ENCODE results near the gene SIX2.
"Not testable (repeated sequence)": the region's sequence is repeated elsewhere in the genome, so short reads cannot be mapped to it uniquely, and the experiment has no call there.

SIX2 gene

DNA sequence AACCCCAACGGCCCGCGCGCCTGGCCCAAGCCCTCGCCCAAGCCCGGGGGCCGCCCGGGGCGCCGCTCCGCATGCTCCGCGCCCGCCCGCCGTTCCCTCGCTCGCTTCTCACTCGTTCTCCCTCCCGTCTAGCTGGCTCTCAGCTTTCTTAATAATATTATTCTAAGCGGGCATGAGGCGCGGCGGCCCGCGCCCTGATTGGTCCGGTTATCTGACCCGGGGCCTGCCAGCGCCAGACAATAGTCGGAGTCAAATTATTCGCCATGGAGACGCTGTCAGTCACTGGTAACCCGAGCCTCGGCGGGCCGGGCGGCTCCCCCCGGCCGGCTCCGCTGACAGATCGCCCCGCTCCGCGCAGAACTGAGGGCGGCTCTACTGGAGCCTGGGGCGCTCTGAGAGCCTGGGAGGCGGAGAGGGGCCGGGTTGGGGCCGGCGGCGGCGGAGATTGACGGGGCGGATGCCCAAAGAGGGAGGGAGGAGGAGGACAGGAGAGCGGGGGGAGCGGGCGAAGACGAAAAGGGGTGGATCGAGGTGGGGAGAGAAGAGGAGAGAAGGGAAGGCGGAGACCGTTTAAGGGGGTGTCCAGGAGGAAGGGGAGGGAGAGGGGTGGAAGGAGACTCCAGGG lies at the start of gene SIX2:
Gene SIX2, minus strand, starts transcription at position 150 of the 625 bp plus-strand sequence. CDS start 342 bp downstream, outside the sequence.
- no peak for DNase-seq (ENCODE audit: low read depth in 2 of 2)

DNA sequence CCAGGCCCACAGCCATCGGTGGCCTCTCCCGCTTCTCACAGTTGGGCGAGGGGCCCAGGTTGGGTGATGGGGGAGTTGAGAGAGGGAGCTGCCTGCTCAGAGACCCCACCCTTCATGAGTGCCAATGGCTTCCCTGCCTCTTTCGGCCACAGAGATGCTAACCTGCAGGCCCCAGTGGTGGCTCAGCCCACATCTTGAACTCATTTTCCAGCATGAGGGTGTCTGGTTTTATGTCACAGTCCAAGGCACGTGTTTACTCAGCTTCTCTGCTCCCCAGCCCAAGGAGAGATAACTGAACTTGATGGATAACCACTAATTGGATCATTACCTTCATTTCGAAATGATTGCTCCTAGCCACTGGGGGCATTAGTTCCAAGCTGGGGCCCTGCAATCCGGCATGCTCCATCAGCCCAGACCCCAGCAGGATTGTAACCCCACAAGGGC lies 45.9 kb upstream of the SIX2 start:
- DNase-seq (ENCODE audit: low read depth in 2 of 2) = no peak

DNA sequence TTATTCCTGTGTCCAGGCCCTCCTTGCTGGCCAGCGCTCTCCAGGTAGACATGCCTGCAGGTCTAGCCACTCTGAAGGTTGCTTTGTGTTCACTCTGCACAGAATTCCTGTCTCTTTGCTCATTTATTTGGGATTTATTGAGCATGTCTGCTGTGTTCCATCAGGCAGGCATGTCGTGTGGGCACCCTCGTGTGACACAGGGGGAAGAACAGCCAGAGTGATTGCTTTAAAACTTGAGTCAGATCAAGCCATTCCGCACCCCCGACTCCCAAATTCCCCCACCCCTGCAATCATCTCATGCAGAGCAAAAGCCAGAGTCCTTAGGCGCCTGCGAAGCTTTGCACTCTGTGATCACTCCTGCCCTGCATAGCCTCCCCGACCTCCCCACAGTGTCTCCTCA lies 44.7 kb upstream of the SIX2 start:
- no peak for DNase-seq (ENCODE audit: low read depth in 2 of 2)

DNA sequence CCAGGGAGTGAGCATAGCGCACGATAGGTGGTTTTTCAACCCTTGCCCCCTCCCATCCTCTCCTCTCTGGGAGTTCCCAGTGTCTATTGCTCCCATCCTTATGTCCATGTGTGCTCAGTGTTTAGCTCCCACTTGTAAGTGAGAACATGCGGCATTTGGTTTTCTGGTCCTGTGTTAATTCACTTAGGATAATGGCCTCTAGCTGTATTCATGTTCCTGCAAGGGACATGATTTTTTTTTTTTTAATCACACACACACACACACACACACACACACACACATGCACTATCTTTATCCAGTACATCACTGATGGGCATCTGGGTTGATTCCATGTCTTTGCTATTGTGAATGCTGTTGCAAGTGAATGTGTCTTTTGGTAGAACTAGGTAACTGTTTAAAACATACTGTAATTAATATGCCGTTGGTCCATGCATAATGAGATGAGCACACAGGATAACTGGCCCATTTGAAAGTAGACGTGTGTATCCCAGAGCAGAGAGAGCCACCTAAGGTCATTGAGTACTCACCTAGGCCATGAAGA lies 43.2 kb upstream of the SIX2 start:
- no peak for DNase-seq (ENCODE audit: low read depth in 2 of 2)

DNA sequence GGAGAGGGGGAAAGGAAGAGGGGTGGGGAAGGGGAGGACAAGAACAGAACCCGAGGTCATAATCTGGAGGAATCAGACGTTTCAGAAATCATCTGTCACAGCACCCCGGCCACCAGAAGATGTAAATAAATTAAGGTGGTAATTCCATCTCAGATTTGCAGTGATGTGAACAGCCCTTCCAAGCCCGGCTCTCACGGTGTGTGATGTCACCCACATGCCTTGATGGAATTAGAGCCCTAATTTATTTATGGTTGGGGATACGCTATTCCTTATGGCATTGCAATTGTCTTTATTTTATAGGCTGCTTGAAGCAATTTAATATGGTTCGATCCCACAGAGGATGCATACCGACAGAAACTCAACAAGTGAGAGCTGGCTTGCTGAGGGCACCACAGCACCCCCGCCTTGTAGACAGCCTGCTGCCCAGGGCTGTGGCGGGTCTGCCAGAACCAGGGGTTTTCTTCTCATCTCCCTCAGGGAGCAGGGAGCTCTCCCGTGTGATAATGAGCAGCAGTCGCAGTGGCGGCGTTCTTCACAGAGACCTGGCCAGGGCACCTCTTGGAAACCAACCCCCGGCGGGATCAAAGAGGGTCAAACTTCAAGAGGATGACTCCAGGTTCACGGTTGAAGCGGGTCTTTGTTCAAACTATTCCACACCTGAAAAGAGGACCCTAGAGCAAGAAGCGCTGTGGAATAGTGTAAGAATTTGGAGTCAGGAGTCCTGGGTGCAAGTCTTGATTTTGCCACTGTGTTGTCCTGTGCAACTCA lies 40.5 kb upstream of the SIX2 start:
- DNase-seq (ENCODE audit: low read depth in 2 of 2) = no peak

DNA sequence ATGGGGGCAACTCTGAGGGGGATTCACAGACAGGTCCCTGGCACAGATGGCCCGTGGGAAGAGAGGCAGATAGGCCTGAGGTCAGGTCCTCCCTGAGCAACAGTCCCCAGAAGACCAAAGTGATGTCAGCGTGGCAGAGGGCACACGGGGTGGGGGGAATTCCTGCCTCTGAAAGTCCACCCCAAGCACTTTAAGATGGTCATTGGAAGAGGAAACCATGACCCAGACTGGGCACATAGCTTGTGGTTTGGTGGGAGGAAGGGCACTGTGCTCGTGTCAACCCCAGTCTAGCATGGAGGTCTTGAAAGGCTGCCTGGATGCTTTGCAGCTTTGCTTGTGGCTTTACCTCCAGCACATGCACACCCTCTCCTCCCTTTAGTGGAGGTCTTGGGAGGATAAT lies 38.0 kb upstream of the SIX2 start:
- no peak for DNase-seq (ENCODE audit: low read depth in 2 of 2)

DNA sequence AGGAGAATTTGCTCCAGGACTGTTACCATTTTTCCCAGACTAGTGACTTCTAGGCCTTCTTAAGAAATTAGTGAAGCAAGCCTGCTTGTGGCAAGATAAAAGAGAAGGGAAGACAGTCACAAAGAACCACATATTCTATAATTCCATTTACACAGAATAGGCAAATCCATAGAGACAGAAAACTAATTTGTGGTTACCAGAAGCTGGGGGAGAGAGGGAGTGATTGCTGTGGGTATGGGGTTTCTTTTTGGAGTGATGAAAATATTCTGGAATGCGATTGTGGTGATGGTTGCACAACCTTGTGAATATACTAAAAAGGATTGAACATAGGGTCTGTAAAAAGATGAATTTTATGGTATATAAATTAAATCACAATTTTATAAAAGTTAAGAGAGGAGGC lies 37.5 kb upstream of the SIX2 start:
- DNase-seq (ENCODE audit: low read depth in 2 of 2) = no peak

DNA sequence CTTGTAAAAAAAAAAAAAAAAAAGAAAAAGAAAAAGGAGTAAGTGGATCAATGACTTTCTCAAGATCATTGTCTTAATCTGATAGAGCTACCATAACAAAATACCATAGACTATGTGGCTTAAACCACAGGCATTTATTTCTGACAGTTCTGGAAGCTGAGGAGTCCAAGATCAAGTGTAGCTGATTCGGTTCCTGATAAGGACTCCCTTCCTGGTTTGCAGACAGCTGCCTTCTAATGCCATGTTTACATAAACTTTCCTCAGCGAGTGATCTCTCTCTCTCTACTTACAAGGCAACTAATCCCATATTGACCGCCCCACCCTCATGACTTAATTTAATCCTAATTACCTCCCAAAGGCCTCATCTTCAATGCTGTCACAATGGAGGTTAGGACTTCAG lies 36.5 kb upstream of the SIX2 start:
- DNase-seq (ENCODE audit: low read depth in 2 of 2) = no peak

DNA sequence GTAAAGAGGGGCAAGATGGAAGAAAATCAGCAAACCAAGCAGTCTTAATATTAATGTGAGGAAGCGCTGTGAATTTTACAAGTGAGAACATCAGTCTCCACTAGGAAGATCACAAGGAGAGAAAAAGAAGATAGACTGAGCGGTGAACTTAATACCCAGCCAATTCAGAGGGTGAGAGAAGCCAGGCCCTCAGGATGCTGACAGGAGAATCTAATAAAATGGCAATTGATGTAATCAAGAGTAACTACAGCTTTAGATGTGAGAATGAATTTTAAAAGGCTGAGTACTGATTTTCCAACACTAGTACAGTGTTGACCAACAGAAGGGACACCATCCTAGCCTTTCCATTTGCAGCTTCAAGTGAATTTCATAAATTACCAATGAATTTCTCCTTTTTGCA lies 35.7 kb upstream of the SIX2 start:
- no peak for DNase-seq (ENCODE audit: low read depth in 2 of 2)

DNA sequence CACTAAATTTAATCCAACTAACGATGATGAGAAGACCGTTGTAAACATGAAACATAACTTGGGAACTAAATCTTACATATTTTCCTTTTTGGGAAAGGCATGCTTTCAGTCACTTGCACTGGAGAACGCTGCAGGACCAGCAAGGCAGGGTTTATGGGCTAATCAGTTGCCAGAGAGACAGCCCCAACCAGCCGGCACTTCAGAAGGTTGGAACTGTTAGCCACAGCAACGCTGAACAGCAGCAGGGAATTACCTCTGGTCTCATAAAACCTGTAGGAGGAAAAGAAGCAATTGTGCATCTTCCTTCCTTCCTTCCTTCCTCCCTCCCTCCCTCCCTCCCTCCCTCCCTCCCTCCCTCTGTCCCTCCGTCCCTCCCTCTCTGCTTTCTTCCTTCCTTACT lies 33.9 kb upstream of the SIX2 start:
- no peak for DNase-seq (ENCODE audit: low read depth in 2 of 2)

DNA sequence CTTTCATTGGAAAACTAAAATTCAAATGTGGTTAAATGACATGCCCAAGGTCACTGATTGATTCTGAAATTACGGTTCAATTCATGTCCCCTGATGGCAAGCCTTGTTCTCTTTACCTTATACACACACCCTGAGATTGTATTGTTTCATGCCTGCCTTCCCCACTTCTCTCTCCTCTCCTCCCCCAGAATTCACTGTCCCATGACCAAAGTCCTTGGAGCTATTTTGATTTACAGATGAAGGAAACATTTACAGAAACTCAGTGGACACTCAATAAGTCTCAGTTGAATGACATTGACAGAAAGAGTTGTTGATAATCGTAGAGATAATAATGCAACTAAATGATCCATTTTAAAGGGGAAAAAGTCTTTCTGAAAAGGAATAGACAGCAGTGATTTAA lies 33.1 kb upstream of the SIX2 start:
- DNase-seq (ENCODE audit: low read depth in 2 of 2) = no peak

DNA sequence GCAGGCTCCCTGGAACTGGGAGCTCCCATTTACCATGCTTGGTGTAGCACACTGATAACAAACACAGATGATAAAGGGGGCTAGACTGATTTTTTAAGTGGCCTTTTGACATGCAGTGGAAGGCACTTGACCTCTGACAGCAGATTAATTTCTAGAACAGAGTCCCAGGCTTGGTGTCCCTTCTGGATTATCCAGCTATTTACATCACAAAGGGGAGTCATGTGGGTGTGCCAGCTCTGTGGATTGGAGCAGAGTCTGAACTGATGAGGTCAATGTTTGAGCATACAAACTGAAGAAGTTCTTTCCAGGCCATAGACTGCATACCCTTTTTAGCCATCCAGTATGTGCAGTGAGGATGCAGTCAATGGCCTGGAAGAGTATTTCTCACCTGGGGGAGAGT lies 31.5 kb upstream of the SIX2 start:
- no peak for DNase-seq (ENCODE audit: low read depth in 2 of 2)

DNA sequence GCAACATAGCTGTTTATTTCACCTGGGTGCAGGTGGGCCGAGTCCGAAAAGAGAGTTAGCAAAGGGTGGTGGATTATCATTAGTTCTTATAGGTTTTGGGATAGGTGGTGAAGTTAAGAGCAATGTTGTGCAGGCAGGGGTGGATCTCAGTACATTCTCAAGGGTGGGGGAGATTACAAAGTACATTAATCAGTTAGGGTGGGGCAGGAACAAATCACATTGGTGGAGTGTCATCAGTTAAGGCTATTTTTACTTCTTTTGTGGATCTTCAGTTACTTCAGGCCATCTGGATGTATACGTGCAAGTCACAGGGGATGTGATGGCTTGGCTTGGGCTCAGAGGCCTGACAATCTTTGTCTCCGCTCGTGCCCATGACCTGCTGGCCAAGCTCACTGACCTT lies 30.6 kb upstream of the SIX2 start:
- not testable (repeated sequence) for DNase-seq (ENCODE audit: low read depth in 2 of 2)

DNA sequence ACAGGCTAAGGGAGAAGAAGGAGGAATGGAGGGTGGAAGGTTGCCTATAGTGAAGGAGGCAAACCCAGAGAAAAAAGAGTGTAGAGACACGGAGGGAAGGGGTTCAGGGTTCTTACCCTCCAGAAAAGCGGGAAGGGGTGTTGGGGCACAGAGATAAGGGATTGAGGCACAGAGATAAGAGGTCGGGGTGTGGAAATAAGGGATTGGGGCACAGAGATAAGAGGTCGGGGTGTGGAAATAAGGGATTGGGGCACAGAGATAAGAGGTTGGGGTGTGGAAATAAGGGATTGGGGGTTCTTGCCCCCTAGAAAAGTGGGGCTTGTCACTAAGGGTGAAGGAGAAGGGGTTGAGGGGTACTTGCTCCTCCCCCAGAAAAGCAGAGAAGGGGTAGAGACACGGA lies 29.6 kb upstream of the SIX2 start:
- DNase-seq (ENCODE audit: low read depth in 2 of 2) = not testable (repeated sequence)

DNA sequence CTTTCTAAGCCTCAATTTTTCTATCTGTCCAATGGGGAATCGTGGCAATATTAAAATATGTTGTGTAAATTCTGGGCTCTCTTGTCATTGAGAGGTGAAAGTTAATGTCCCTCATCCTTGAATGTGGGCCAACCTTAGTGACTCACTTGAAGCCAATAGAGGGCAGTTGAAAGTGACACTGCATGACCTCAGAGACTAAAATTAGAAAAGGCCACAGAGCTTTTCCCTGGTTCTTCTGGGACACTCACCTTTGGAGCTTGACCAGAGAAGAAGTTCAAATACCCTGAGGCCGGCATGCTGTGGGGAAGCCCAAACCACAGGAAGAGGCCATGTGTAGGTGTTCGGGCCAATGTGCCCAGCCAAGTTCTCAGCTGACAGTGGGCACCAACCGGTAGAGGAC lies 24.1 kb upstream of the SIX2 start:
- no peak for DNase-seq (ENCODE audit: low read depth in 2 of 2)

DNA sequence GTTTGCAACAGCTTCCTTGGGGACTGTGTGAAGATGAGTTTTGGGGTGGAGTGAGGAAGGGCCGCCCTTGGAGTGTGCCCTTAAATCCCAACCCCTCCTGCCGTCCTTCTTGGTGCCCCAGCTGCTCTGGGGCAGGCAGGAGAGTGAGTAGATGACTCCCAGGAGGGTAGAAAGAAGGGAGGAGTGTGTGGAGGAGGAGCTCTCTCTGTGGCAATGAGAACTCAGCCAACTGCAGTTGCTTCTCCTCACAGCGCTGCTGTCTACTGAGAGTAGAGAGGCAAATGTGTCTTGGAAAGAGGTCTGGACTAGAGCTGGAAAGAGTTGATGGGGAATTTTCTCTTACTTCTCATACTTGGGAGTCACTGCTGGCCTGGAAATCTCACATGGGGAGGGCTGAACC lies 21.8 kb upstream of the SIX2 start:
- DNase-seq (ENCODE audit: low read depth in 2 of 2) = no peak

DNA sequence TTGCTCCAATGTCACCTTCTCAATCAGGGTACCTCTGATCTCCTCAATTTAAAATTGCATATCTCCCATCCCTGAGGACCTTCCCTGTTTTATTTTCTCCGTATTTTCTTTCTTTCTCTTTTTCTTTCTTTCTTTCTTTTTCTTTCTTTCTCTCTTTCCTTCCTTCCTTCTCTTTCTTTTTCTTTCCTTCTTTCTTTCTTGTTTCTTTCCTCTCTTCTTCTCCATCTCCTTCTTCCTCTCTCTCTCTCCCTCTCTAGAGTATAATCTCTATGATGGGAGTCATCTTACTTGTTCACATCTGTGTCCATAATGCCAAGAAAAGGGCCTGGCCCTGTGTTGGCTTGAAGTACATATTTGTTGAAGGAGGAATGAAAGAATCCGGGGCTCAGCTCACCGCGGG lies 21.3 kb upstream of the SIX2 start:
- no peak for DNase-seq (ENCODE audit: low read depth in 2 of 2)

DNA sequence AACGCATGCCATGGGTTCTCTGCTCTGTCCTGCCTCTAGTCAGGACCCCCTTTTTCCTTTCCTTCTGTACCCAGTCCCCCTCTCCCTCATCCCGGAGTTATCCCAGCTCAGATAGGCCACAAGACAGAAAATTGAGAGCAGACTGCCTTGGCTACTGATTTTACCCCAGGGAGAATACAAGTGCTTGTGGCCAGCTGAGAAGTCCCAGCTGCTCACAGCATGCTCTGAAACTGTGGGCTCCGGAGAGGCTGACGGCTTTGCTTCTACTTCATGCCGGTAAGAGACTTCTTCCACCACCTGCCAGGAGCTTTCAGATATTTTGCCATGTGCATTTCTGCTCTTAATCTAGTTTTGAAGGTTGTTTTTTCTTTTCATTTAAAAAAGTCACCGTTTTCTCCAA lies 20.0 kb upstream of the SIX2 start:
- no peak for DNase-seq (ENCODE audit: low read depth in 2 of 2)

DNA sequence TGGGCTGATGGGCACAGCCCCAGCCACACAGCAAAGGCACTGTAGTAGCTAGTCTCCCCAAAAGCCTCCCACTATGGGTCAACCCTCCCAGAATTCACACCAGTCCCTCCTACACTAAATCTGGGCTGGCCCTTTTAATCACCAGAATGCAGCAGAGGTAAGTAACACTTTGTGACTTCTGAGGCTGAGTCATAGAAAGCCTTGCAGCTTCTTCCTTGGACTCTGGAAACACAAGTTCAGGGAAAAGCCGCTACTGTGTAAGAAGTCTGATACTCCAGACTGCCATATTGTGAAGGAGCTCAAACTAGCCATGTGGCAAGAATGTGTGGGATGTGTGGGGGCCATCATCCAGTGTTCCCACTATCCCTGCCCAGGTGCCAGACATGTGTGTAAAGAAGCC lies 19.0 kb upstream of the SIX2 start:
- DNase-seq (ENCODE audit: low read depth in 2 of 2) = no peak

DNA sequence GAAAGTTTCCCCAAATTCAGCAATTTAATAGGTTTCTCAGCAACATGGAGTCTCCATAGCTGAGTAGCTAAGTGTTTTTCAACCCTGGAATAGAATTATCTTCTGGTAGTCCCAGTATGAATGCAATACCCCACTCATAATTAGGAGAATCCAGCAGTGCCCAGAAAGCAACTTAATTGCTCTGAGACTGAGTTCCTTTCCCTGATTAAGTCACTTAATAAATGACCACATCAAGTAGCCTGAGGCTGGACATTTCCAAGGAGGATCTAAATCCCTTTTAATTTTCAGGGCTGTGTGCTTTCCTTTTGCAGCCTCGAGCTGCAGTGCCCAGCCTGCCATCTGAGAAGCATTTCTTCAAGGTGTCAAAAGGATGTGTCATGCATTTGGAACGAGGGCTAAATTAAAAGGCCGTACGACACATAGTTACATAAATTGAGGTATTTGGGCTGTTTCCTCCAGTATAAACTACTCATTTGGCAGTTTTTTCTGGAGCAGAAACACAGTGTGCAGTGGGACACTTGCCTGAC lies 17.7 kb upstream of the SIX2 start:
- no peak for DNase-seq (ENCODE audit: low read depth in 2 of 2)

DNA sequence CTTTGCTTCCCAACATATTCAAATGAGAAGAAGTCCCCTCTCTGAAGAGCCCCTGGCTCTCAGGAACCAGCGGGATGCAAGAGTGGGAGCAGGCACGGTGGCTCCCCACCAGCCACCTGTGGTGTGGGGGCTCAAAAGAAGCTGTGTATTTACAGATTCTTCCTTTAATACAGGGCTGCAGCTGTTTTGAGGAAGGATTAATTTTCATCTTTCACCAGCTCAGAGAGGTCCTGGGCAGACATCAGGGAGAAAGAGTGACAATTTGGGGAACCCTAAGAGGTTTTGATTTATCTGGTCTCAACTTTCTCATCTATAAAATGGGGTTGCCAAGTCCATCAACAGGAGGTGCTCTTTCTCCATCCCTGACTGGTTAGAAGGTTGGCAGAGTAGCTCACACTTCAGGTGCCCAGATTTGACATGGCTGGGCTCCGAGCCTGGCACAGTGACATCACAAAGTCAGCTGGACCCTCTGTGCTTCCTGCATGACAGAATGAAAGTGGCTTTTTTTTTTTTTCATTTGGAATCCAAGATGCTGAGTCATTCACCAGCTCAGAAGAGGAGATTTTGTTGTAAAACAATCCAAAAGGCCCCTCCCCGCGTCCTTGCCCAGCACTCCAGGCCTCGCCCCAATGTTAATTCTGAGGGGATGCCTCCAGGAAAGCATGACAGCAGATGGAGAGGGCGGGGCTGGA lies 15.5 kb upstream of the SIX2 start:
- DNase-seq (ENCODE audit: low read depth in 2 of 2) = no peak

DNA sequence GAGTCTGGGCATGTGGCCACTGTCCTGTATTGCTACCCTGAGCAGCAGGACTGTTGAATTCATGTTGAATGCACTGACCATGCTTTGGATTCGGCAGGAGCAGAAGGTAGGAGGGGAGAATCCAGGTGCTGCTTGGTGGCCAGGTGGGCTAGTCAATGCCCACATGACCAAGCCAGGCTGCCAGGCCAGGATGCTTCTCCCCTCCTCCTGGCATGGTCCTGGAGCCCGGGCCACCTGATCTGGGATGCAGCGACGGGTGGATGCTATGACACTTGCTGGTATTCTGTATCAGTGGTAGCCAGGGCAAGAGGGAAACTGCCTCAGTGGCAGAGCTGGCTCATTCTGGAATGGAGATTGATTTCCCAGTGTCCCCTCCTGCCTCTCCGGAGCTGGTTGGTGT lies 14.8 kb upstream of the SIX2 start:
- DNase-seq (ENCODE audit: low read depth in 2 of 2) = no peak

DNA sequence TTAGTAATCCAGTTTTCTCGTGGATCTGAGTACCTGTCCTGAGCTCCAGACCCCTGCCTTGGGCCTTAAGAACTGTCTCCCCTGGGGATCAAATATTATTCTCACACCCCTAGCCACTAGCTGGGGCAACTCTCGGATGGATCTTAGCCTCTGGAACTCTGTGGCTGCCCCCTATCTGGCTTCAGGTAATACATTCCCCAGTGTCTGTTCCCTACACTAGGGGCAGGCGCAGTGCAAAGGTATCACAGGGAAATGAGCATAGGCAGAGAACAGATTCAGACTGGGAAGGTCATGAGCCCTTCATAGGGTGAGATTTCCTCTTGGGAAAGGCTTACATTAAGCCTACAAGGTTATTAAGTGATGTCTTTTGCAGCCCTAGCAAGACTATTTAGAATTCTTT lies 11.2 kb upstream of the SIX2 start:
- no peak for DNase-seq (ENCODE audit: low read depth in 2 of 2)
